Measurements from ENCODE around the gene CXCL13.
A peak's percentile ranks its signal among the peaks of the same experiment; 100 is the strongest.
"Not testable (repeated sequence)": the region's sequence is repeated elsewhere in the genome, so short reads cannot be mapped to it uniquely, and the experiment has no call there.

CXCL13 gene

GRCh38 chr4:77605210-77605902 lies at the start of gene CXCL13:
Gene CXCL13, plus strand, starts transcription at chr4:77605820. Its CDS starts 46 bp downstream, at chr4:77605866.
- no peak for TF ChIP-seq CTCF (IDR thresholded peaks at IDR 0.05; ENCODE audit: unreplicated experiment in 3 of 3)
- Mint-ChIP-seq H3K4me3 (no peak within 1 kb of the TSS), H3K4me1 (no peaks in the 10 kb centered on the region), H3K27ac (no peak within 1 kb of the TSS), H3K27me3 (ENCODE audit: low read depth) (peaks cover 6% of the 10 kb centered on the region), H3K9me3 (no peaks in the 10 kb centered on the region), H3K36me3 (ENCODE audit: low read depth) (no peaks in the 10 kb centered on the region)

GRCh38 chr4:77560170-77560569 lies 45.5 kb upstream of the CXCL13 start:
- Mint-ChIP-seq H3K4me1 (peaks cover 14% of the 10 kb centered on the region), H3K27ac (no peak overlapping the region), H3K4me3 (no peak overlapping the region), H3K9me3 (peaks cover 11% of the 10 kb centered on the region), H3K36me3 (ENCODE audit: low read depth) (no peaks in the 10 kb centered on the region), H3K27me3 (ENCODE audit: low read depth) (no peaks in the 10 kb centered on the region)
- TF ChIP-seq CTCF (IDR thresholded peaks at IDR 0.05; ENCODE audit: unreplicated experiment in 3 of 3) = no peak

- H3K9me3 Mint-ChIP-seq; H3K27me3 Mint-ChIP-seq (ENCODE audit: low read depth); H3K27ac Mint-ChIP-seq; H3K4me3 Mint-ChIP-seq; H3K36me3 Mint-ChIP-seq (ENCODE audit: low read depth): not testable (repeated sequence)
- H3K4me1 Mint-ChIP-seq = peaks cover 14% of the 10 kb centered on the region
These were observed 43.9 kb upstream of the CXCL13 start for GRCh38 chr4:77561720-77562119.

GRCh38 chr4:77564231-77564630 lies 41.4 kb upstream of the CXCL13 start:
- Mint-ChIP-seq H3K27me3 (ENCODE audit: low read depth) (no peaks in the 10 kb centered on the region), H3K4me1 (peaks cover 14% of the 10 kb centered on the region), H3K36me3 (ENCODE audit: low read depth) (no peaks in the 10 kb centered on the region), H3K4me3 (no peak overlapping the region), H3K27ac (peak overlapping the region in 2 of 3 experiments; percentile 36 to 62), H3K9me3 (peaks cover 11% of the 10 kb centered on the region)
- TF ChIP-seq CTCF (IDR thresholded peaks at IDR 0.05; ENCODE audit: unreplicated experiment in 3 of 3) = no peak

GRCh38 chr4:77566148-77566547 lies 39.5 kb upstream of the CXCL13 start:
- peaks cover 18% of the 10 kb centered on the region for H3K9me3 Mint-ChIP-seq
- H3K27me3 Mint-ChIP-seq (ENCODE audit: low read depth) = no peaks in the 10 kb centered on the region
- no peak overlapping the region for H3K4me3 Mint-ChIP-seq
- peaks cover 14% of the 10 kb centered on the region for H3K4me1 Mint-ChIP-seq
- no peak for TF ChIP-seq CTCF (IDR thresholded peaks at IDR 0.05; ENCODE audit: unreplicated experiment in 3 of 3)
- H3K27ac Mint-ChIP-seq = peak overlapping the region in 1 of 3 experiments; percentile 24
- H3K36me3 Mint-ChIP-seq (ENCODE audit: low read depth) = no peaks in the 10 kb centered on the region

- TF ChIP-seq CTCF (IDR thresholded peaks at IDR 0.05; ENCODE audit: unreplicated experiment in 3 of 3) = no peak
- no peak overlapping the region for H3K4me3 Mint-ChIP-seq
- no peaks in the 10 kb centered on the region for H3K36me3 Mint-ChIP-seq (ENCODE audit: low read depth)
- H3K27ac Mint-ChIP-seq = no peak overlapping the region
- no peaks in the 10 kb centered on the region for H3K27me3 Mint-ChIP-seq (ENCODE audit: low read depth)
- H3K9me3 Mint-ChIP-seq = peaks cover 20% of the 10 kb centered on the region
- peaks cover 14% of the 10 kb centered on the region for H3K4me1 Mint-ChIP-seq
These were observed 38.1 kb upstream of the CXCL13 start for GRCh38 chr4:77567549-77567948.

- not testable (repeated sequence) for H3K4me3 Mint-ChIP-seq; H3K27ac Mint-ChIP-seq; H3K4me1 Mint-ChIP-seq; H3K36me3 Mint-ChIP-seq (ENCODE audit: low read depth); H3K27me3 Mint-ChIP-seq (ENCODE audit: low read depth)
- H3K9me3 Mint-ChIP-seq = peaks cover 18% of the 10 kb centered on the region
These were observed 35.0 kb upstream of the CXCL13 start for GRCh38 chr4:77570508-77571214.
